NT2/D1 (cell line): ENCODE results near the gene SATB2.

Experiments used
- SUZ12 ChIP-seq: IDR thresholded peaks from 2 replicates; pipeline ENCODE4 v1.6.1; 2011; ENCODE audit not compliant: insufficient read length, insufficient read depth; ENCODE audit errors: extremely low read depth
- YY1 ChIP-seq: IDR thresholded peaks from 2 replicates; pipeline ENCODE4 v1.6.1; 2011; ENCODE audit not compliant: insufficient read length, insufficient read depth

DNA sequence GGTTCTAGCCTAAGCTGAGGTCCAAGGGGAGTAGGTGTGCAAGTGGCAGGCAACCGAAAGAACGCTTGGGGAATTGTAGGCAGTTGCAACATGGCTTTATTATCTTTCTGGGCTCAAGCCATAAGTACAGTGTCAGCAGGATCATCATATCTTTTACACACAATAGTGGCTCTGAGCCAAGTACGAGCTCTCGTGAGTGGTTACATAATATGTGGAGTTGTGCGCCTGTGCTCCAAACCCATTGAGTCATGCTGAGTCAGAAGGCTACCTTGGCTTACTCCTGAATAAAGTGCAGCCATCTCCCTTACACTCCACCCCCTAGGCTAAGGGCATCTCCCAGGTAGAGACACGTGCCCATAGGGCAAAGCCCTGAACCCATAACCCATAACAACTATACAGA, 233.9 kb downstream of the SATB2 start:
- TF ChIP-seq SUZ12 (no peak), YY1 (no peak)
